Activated effector memory CD4-positive, alpha-beta T cell treated with anti-CD3 and anti-CD28 coated beads, Interleukin-2, amount 50 U/mL, for 16 hours (primary cell): ENCODE measurements around the gene GRID1.

Experiments
- DNase-seq: peaks from one replicate; pipeline ENCODE4 v3.0.0-alpha.2; 2020

GRID1 gene

DNA sequence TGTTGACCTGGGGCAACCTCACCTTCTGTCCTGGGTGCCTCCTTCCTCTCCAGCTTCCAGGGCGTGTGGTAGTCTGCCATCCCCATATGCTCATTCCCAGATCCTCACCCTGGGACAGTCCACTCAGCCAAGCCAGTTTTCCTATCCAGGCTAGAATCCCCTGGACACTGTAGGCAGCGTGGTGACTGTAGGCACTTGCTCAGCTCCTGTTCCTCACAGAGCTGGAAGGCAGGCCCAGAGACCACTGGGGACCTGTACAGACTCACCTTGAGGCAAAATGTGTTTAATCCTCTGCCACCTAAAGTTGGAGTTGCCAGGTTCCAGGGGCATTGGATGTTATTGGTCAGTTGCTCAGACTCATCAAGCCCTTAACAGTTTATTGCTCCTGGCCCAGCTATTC, 2.4 kb upstream of the GRID1 start:
- DNase-seq: peak; percentile 41

DNA sequence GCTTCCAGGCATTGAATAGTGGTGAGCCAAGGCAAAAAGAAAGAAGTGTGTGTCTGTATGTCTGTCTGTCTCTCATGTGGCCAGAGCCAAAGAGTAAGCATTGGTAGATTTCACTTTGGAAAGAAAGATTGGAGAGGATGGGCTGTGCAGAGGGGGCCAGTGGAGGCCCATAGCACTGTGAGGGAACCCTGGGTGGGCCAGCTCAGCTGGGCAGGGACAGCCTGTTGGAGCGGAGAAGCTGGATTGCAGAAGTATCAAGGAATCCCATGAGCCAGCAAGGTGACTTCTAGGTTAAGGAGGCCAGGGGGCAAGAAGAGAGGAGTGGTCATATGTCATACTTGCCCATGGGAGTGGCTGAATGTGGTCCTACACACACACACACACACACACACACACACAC, 1.5 kb upstream of the GRID1 start:
- peak; percentile 42 for DNase-seq

DNA sequence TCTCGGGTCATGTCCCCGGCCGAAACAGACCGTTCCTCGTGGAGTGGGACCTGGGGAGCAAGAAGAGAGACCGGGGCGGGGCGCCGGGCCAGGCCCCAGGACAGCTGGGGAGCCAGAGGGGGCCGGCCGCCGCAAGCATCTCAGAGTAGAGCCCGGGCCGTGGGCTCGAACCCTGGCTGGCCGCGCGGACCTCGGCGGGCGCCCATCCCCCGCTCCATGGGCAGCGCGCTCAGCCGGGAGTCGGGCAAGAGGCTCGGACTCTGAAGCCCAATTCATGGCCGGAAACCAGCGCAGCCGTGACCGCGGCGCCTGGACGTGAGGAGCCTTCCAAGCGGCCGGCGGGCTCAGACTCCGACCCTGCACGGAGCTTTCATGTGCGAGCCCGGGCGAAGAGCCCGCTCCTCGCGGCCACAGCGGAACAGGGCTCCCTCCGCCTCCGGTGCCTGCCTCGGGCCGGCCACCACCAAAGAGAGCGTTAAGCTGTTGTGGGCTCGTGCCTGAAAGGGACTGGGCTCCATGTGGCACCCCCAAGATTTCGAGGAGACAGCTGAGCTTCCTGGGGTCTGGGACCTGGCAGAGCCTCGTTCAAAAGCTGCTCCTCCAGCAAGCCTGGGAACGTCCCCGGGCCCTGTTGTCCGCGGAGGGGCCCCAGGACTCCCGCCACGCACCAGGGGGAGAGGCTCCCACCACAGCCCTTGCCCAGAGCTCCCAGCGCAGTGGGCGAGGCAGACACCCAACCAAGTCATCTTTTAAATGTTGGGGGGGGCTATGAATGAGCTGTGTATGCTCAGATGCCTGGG, 757 bp upstream of the GRID1 start:
- peak; percentile 57 for DNase-seq

DNA sequence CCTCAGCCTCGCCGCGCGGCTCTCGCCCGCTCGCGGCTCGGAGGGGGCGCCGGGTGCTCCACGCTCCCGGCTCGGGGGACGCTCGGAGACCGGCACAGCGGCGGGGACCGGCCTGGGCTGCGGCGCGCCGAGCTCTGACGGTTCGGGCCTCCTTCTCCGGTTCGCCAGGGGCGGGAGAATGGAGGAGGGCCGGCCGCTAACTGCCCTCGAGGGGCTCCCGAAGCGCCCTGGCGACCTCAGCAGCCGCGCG, 232 bp upstream of the GRID1 start:
- no peak for DNase-seq

DNA sequence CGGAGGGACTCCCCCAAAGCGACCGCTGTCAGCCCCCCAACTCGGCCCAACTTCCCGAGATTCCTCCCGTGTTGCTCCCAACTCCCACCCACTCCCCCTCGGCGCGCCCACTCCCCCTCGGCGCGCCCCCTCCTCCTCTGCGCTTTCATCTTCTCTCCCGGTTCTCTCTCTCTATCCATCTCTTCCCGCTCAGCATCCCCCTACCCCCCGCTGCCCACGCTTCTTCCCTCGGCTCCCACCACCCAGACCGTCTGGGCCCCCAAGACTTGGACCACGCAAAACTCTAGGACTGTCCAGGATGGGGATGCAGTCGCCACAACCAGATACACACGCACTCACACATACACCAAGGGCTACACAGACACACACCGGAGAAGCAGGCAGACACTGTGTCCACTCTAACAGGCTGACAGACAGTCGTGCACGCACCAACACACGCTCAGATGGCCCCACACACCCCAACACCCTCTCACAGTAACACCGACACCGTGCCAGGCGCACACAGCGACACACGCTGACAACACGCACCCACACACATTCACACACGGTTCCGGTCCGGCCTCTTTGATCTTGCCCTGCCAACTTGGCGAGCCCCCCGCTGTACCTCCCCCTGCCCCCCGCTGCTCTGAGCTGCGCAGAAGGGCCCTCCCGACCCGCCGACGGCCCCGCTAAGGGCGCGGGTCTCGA, 1.1 kb downstream of the GRID1 start:
- DNase-seq: peak; percentile 62

DNA sequence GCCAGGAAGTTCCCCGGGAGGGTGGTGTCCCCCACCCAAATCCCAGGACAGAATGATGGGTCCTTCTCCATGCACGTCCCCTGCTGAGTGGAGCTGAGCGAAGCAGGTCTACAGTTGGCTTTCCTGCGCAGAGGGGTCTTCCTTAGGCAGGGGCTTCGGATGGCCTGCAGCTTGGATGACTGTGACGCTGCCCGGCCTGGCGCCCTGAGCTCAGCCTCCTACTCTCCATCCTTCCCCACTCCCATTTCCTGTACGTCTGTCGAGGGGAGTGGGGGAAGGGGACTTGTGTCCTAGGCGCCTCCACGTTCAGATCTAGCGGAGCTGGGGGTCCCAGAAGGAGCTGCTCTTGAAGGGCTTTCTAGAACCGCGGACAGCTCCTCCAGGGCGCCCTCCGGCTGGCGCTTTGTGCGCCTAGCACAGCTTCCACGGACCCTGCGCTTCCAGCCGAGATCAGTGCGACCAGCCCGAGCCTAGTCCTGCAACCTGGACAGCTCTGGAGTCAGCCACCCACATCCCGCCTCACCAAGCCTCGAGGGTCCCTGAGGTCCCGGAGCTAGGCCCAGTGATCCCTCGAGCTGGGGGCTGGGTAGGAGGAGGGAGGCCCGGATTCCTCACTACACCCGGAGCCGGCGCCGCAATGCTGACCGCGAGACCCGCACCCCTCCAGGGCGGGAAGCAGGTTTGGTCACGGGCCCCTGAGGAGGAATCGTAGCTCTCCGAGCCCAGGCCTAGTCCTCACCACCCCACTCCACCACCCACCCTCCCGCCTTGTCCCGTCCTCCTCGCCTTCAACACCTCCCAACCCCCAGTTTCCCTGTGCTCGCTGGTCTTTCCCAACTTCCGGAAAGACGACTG, 1.9 kb downstream of the GRID1 start:
- peak; percentile 59 for DNase-seq

- DNase-seq: peak; percentile 58
Measured at GRCh38 chr10:86363833-86364490, 2.6 kb downstream of the GRID1 start.

DNA sequence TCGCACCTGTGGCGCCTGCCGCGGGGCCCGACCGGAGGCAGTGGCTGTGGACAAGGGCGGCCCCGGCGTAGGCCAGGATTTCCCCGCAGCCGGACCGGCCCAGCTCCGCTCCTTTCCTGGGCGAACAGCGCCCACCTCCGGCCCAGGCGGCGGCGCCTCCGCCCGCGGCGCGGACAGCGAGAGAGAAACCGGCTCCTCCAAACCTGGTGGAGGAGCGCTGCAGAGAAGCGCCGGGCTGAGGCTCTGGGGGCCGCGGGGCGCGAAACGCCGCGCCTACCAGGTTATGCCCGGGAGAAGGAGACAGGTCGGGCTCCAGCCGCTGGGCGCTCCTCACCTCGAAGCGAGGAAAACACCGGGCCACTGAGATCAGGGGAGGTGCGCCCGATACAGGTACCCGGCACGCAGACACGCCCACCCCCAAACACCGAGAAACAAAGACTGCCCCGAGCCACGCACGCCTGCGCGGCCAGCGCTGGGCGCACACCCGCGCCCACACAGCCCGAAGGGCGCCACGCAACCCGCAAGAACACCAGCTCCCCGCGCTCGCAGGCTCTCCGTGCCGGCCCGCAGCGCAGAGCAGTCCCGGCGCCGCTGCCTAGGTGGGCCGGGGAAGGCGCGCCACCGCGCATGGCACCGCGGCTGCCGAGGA, 3.3 kb downstream of the GRID1 start:
- peak; percentile 55 for DNase-seq

DNA sequence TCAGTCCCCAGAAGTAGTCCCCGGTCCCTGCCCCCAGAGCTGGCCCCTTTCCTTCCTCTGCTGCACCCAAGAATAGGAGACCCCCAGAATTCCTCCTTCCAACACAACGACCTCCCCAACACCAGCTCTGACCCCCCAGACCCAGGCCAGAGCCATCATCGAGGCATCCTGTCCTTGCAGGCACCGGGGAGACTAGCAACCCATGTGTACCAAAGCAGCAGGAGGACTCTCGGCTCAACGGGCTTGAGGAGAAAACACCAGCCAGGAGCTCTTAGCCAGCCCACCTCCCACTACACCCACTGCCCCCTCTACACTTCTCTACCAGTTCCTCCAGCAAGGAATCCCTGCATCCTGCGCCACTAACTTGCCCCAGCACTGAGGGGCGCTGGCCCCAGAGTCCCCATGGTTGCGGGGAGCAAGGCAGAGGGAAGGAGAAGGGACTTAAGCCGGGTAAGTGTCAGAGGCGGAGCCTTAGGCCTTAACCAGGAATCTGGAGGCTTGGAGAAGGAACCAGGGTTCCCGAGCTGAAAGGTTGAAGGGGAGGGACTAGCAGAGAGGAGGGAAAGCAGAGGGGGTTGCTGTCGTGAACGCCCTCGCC, 3.9 kb downstream of the GRID1 start:
- peak; percentile 53 for DNase-seq

DNA sequence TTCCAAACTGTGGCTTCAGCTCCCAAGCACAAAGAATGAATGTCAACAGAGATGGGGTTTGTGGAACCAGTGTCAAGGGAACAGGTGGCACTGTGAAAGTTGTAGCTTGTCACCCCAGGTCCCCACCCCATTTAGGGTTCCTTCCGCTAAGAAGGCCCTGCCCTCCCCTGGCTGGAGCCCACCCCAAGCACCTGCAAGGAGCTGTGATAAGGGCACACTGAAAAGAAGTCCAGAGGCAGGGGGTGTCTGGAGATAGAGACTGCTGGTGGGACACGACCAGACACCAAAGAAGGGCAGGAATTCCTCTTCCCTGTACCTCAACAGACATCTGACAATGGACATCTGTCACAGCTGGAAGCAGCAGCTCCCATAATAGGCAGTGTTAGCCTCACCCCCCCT, 4.5 kb downstream of the GRID1 start:
- peak; percentile 19 for DNase-seq

GRCh38 chr10:86361156-86362128, 5.2 kb downstream of the GRID1 start:
- DNase-seq: peak; percentile 44

DNA sequence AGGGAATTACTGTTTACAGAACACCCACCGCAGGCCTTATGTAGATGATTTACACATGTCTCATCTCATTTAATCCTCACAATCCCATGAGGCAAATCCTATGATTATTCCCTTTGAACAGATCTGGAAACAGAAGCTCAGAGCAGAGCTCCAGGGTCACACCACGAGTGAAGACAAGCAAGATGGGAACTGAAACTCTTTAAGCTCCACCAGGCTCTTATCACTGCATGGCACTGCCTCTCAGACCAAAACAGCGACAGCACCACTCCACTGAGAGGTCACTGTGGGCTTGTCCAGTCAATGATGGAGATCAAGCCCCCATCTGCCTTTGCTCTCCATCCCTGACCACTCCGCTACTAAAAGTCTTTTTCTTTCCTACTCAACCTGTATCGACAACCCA, 5.9 kb downstream of the GRID1 start:
- peak; percentile 24 for DNase-seq

GRCh38 chr10:86359954-86360353, 6.6 kb downstream of the GRID1 start:
- DNase-seq: no peak

GRCh38 chr10:86359111-86359510, 7.5 kb downstream of the GRID1 start:
- DNase-seq: peak; percentile 31

GRCh38 chr10:86357676-86358075, 8.9 kb downstream of the GRID1 start:
- DNase-seq: peak; percentile 33

DNA sequence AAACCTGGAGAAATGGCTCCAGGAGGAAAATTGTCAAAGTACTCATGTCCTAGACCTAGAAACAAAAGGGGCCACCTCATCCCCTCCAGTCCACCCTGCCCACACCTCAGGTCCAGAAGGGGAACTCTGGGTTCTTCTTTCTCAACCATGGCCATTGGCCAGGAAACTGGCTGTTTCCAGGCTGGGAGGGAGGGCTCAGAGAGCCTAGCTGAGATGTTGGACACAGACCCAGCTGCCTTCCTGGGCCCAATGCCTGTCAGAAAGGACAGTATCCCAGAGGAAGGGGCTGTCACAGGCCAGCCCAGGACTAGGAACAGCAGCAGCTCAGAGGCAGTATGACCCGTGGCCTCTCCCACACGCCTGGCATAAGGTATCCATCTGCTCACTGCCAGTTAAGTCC, 9.6 kb downstream of the GRID1 start:
- no peak for DNase-seq

- no peak for DNase-seq
Measured at GRCh38 chr10:86356296-86356695, 10.3 kb downstream of the GRID1 start.

- DNase-seq: no peak
Measured at GRCh38 chr10:86355571-86356038, 11.0 kb downstream of the GRID1 start.

GRCh38 chr10:86354761-86355540, 11.6 kb downstream of the GRID1 start:
- DNase-seq: no peak
